HCT116 (cell line): ENCODE data around the gene F7. TPM values are rescaled to one million over a fixed set of nuclear protein-coding genes. Genes with fewer than 3 reads are reported as not detected.

Source experiments
- ATAC-seq: fragments of 200-7000 bp; cut with Tn5 transposase; 2 replicates; pipeline ENCODE4 v1.9.1; 2020; ENCODE audit warnings: mild to moderate bottlenecking, moderate library complexity
- BruUV-seq: library from RNA; stranded (reverse); fragments of 400-500 nt; replicated peaks from 2 replicates; lab custom pipeline; 2021; lab: Mats Ljungman, UMichigan
- CTCF ChIA-PET: fragments of 300-600 bp; sonication (Branson Sonifier 250); formaldehyde crosslinking; loops from one replicate; lab custom pipeline; 2021; ENCODE audit warnings: antibody characterized with exemption; lab: Charles Lee
- POLR2A ChIA-PET: fragments of 300-600, 350-600 bp; sonication (Branson Sonifier 250); formaldehyde crosslinking; loops from one replicate; lab custom pipeline; 2021; ENCODE audit warnings: antibody characterized with exemption; lab: Charles Lee
- RAD21 ChIA-PET, 2 experiments: fragments of 300-600 bp; sonication (Branson Sonifier 250); formaldehyde crosslinking; loops; one replicate each; lab custom pipeline; 2023; ENCODE audit warnings: low total read pairs in 2 of 2; ENCODE audit not compliant: uncharacterized antibody in 2 of 2, unreplicated experiment in 2 of 2, low non-redundant PET in 1 of 2; lab: Charles Lee
- DNase-seq: peaks from one replicate; pipeline ENCODE4 v3.0.0-alpha.2; 2010; ENCODE audit warnings: low read depth, low spot score
- H2AFZ ChIP-seq: fragments of 200-600 bp; shearing (Covaris generic), sonication (generic); 2 replicates; pipeline ENCODE4 v1.6.1; 2017; ENCODE audit warnings: low read depth, mixed run types, mixed read lengths, antibody characterized with exemption, low read length; ENCODE audit not compliant: poor library complexity, severe bottlenecking
- H3K27ac ChIP-seq: 2 replicates; pipeline ENCODE4 v1.5.1; 2012; ENCODE audit warnings: low read depth, low read length
- H3K27me3 ChIP-seq: fragments of 200-600 bp; sonication (generic); 2 replicates; pipeline ENCODE4 v1.6.1; 2016; ENCODE audit warnings: mixed run types, low read length, mixed read lengths; ENCODE audit not compliant: insufficient read depth
- H3K36me3 ChIP-seq, 2 experiments: fragments of 200-500 bp in 1 of 2; fragments of 200-600 bp in 1 of 2; sonication (Bioruptor generic) in 1 of 2; sonication (generic) in 1 of 2; 2 replicates each; pipeline versions ENCODE4 v1.5.1 to v1.6.1; 2014 to 2016; ENCODE audit warnings: low read length in 2 of 2, inconsistent platforms in 1 of 2, mixed read lengths in 1 of 2, mixed run types in 1 of 2; ENCODE audit not compliant: insufficient read depth in 2 of 2, control insufficient read depth in 1 of 2
- H3K4me1 ChIP-seq, 2 experiments: fragments of 200-600 bp in 1 of 2; sonication (generic) in 1 of 2; 2 replicates each; pipeline versions ENCODE4 v1.5.1 to v1.6.1; 2012 to 2017; ENCODE audit warnings: low read length in 2 of 2, inconsistent platforms in 1 of 2, mild to moderate bottlenecking in 1 of 2, mixed read lengths in 1 of 2, mixed run types in 1 of 2, moderate library complexity in 1 of 2; ENCODE audit not compliant: insufficient read depth in 2 of 2, control insufficient read depth in 1 of 2
- H3K4me2 ChIP-seq: fragments of 200-600 bp; sonication (generic); 2 replicates; pipeline ENCODE4 v1.6.1; 2017; ENCODE audit warnings: mixed run types, low read length, mixed read lengths
- H3K4me3 ChIP-seq, 2 experiments: fragments of 200-600 bp in 1 of 2; sonication (generic) in 1 of 2; replicated peaks in 1 of 2; 2 replicates each; pipeline ENCODE4 v1.5.1; 2011 to 2016; ENCODE audit warnings: low read length in 2 of 2, control low read depth in 1 of 2, low read depth in 1 of 2, mild to moderate bottlenecking in 1 of 2, mixed read lengths in 1 of 2, mixed run types in 1 of 2
- H3K79me2 ChIP-seq: fragments of 200-600 bp; sonication (generic); 2 replicates; pipeline ENCODE4 v1.6.1; 2017; ENCODE audit warnings: mild to moderate bottlenecking, mixed run types, low read length, moderate library complexity, mixed read lengths; ENCODE audit not compliant: insufficient read depth
- H3K9ac ChIP-seq: fragments of 200-600 bp; sonication (generic); 2 replicates; pipeline ENCODE4 v1.6.1; 2016; ENCODE audit warnings: low read length, mixed read lengths
- H3K9me2 ChIP-seq: fragments of 200-600 bp; sonication (generic), shearing (Covaris generic); 2 replicates; pipeline ENCODE4 v1.6.1; 2017; ENCODE audit warnings: mixed run types, mild to moderate bottlenecking, moderate library complexity; ENCODE audit not compliant: insufficient read depth
- H3K9me3 ChIP-seq, 2 experiments: fragments of 200-500 bp in 1 of 2; fragments of 200-600 bp in 1 of 2; sonication (Bioruptor generic) in 1 of 2; sonication (generic) in 1 of 2; 2 replicates each; pipeline ENCODE4 v1.6.1; 2014 to 2017; ENCODE audit warnings: low read length in 2 of 2, mixed read lengths in 2 of 2, inconsistent platforms in 1 of 2, low read depth in 1 of 2, mild to moderate bottlenecking in 1 of 2, mixed run types in 1 of 2, moderate library complexity in 1 of 2; ENCODE audit not compliant: control insufficient read depth in 1 of 2, insufficient read depth in 1 of 2
- H4K20me1 ChIP-seq: fragments of 200-600 bp; sonication (generic), shearing (Covaris generic); 2 replicates; pipeline ENCODE4 v1.6.1; 2017; ENCODE audit warnings: mixed run types, mild to moderate bottlenecking, moderate library complexity; ENCODE audit not compliant: insufficient read depth
- CBX3 ChIP-seq: IDR thresholded peaks from 2 replicates; pipeline ENCODE4 v1.6.1; 2012; ENCODE audit warnings: low read depth
- CEBPB ChIP-seq: IDR thresholded peaks from 2 replicates; pipeline ENCODE4 v1.6.1; 2012; ENCODE audit warnings: low read depth
- ELF1 ChIP-seq: IDR thresholded peaks from 2 replicates; pipeline ENCODE4 v1.6.1; 2012; ENCODE audit warnings: low read depth, borderline replicate concordance
- EZH2 ChIP-seq: fragments of 200-600 bp; sonication (generic); IDR thresholded peaks from 2 replicates; pipeline ENCODE4 v1.6.1; 2017; ENCODE audit warnings: antibody characterized with exemption, mixed run types
- JUND ChIP-seq: IDR thresholded peaks from 2 replicates; pipeline ENCODE4 v1.6.1; 2012
- POLR2A ChIP-seq: IDR thresholded peaks from 2 replicates; pipeline ENCODE4 v1.7.0; 2011; ENCODE audit warnings: borderline replicate concordance; ENCODE audit not compliant: insufficient read depth, insufficient read length; ENCODE audit errors: extremely low read depth
- POLR2AphosphoS5 ChIP-seq: IDR thresholded peaks from 2 replicates; pipeline ENCODE4 v1.6.1; 2011; ENCODE audit warnings: mild to moderate bottlenecking, low read depth, low read length, moderate library complexity
- RAD21 ChIP-seq: IDR thresholded peaks from 2 replicates; pipeline ENCODE4 v1.6.1; 2012; ENCODE audit warnings: low read depth, mild to moderate bottlenecking
- TCF7L2 ChIP-seq: IDR thresholded peaks from 2 replicates; pipeline ENCODE4 v1.7.0; 2011; ENCODE audit warnings: borderline replicate concordance, inconsistent platforms; ENCODE audit not compliant: insufficient read depth, insufficient read length; ENCODE audit errors: extremely low read depth
- YY1 ChIP-seq: IDR thresholded peaks from 2 replicates; pipeline ENCODE4 v1.6.1; 2011; ENCODE audit warnings: low read length, low read depth, moderate library complexity, mild to moderate bottlenecking; ENCODE audit not compliant: insufficient replicate concordance; ENCODE audit errors: extremely low read depth
- intact Hi-C: fragments of 100-400 bp; cut with micrococcal nuclease; formaldehyde crosslinking; loops from 2 replicates; pipeline ENCODE4 v1.10.0; 2022
- total RNA-seq: library from RNA; stranded (reverse); gene quantifications from one replicate; pipeline ENCODE4 v1.2.1, GENCODE V29; 2021; ENCODE audit not compliant: unreplicated experiment
- TF ChIP-seq, protein P1 (sequence below): IDR thresholded peaks from 2 replicates; pipeline ENCODE4 v1.6.1; 2012

The F7 gene
- total RNA-seq, 1 experiment from 2014 or later = not detected

DNA sequence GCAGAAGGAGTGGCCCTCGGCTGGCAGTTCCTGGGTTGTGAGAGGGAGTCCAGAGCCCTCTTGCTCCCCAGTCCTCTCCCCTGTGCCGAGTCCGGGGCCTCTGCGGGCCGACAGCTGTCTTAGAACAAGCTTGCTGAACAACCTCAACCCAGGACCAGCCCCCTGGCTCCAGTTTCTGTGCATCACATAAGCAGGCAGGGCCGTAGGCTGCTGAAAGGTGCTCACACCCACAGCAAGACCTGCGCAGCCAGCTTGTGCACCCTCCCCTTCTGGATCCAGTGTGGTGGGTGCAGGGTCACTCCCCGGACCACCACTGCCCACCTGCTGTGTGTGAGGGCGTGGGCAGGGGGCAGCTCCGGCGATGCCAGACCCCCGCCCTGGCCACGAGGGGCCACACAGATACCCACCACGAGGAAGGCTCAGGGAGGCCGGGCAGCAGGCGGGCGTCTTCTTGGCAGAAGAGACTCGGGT, 25.2 kb upstream of the F7 start:
- DNase-seq (no peak), ATAC-seq (no peak)
- Histone ChIP-seq H3K4me1 (peaks cover 7 to 11% of the 10 kb centered on the region in 2 experiments; a peak in 3 of 4 replicates), H3K9ac (no peak overlapping the region), H3K9me2 (no peaks in the 10 kb centered on the region), H3K4me2 (no peak overlapping the region), H3K27me3 (no peaks in the 10 kb centered on the region), H3K27ac (no peak overlapping the region), H3K36me3 (no peaks in the 10 kb centered on the region), H4K20me1 (no peaks in the 10 kb centered on the region), H3K9me3 (no peaks in the 10 kb centered on the region), H2AFZ (no peak overlapping the region), H3K79me2 (no peaks in the 10 kb centered on the region), H3K4me3 (no peak overlapping the region)
- BruUV-seq = no TSS peak
- TF ChIP-seq CEBPB (no peak), YY1 (no peak), CBX3 (no peak), TCF7L2 (no peak), JUND (no peak), ELF1 (no peak), POLR2A (no peak), EZH2 (no peak)
- TF ChIP-seq, protein P1, sequence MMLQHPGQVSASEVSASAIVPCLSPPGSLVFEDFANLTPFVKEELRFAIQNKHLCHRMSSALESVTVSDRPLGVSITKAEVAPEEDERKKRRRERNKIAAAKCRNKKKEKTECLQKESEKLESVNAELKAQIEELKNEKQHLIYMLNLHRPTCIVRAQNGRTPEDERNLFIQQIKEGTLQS = no peak
- ChIA-PET RAD21 (no interaction called here), POLR2A (no interaction called here), CTCF (no interaction called here)
- intact Hi-C loops = loop anchor here (10.0 kb wide), 1 partner anchor 74 kb away; the partner anchor contains the start of gene PROZ

DNA sequence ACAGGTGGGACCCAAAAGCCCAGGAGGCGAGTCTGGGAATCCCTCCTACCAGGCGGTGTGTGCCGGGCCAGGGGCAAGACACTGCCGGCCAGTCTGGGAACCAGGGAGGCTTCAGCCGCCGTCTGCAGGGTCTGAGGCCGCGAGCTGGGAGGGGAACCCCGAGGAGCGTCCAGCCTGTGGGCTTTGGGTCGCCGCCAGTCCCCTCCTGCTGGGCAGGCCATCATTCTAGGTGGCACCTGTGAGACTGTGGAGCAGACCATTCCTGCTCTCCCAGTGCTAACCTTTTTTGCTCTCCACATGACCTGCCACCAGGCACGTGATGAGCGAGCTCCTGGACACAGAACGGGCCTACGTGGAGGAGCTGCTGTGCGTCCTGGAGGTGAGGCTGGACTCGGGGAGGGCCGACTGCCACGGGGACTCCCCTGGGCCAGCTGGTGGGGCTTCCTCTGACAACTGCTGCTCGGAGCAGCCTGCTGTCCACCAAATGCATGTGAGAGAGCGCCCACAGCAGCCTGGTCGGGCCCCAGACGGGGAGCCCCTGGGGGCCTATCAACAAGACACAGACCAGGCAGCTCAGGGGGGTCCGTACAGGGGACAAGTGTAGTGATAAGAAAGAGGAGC, 24.6 kb upstream of the F7 start:
- no peak overlapping the region for H2AFZ ChIP-seq
- BruUV-seq = no TSS peak
- no peak overlapping the region for H3K4me2 ChIP-seq
- ChIA-PET CTCF (no interaction called here), POLR2A (no interaction called here), RAD21 (no interaction called here)
- ATAC-seq (no peak), DNase-seq (no peak)
- H3K27me3 ChIP-seq = no peaks in the 10 kb centered on the region
- H3K4me1 ChIP-seq = peaks cover 7 to 11% of the 10 kb centered on the region in 2 experiments; a peak in 3 of 4 replicates
- no peaks in the 10 kb centered on the region for H3K79me2 ChIP-seq
- H3K4me3 ChIP-seq = no peak overlapping the region
- no peaks in the 10 kb centered on the region for H3K9me2 ChIP-seq
- H3K9me3 ChIP-seq = no peaks in the 10 kb centered on the region
- H3K9ac ChIP-seq = no peak overlapping the region
- H3K36me3 ChIP-seq = no peaks in the 10 kb centered on the region
- intact Hi-C loops = loop anchor here (10.0 kb wide), 1 partner anchor 74 kb away; the partner anchor contains the start of gene PROZ
- H4K20me1 ChIP-seq = no peaks in the 10 kb centered on the region
- no peak overlapping the region for H3K27ac ChIP-seq
- TF ChIP-seq RAD21 = no peak
- no peak for TF ChIP-seq POLR2AphosphoS5
- TF ChIP-seq, all 23 proteins: peak for 0
